IMR-90 (cell line): ENCODE results near the gene C19orf47. TPM values are rescaled to one million over a fixed set of nuclear protein-coding genes. Genes with fewer than 3 reads are reported as not detected.

Experiments used
- ATAC-seq: fragments of 200-7000 bp; cut with Tn5 transposase; 2 replicates; pipeline ENCODE4 v1.9.1; 2020; ENCODE audit warnings: low read depth, mild to moderate bottlenecking, moderate library complexity
- BruUV-seq: library from RNA; stranded (reverse); fragments of 400-500 nt; replicated peaks from 2 replicates; lab custom pipeline; 2021; lab: Mats Ljungman, UMichigan
- CTCF ChIA-PET: fragments of 300-600 bp; formaldehyde crosslinking; extraction: SDS; loops from one replicate; lab custom pipeline; 2021; ENCODE audit warnings: antibody characterized with exemption; lab: Yijun Ruan, JAX
- POLR2A ChIA-PET: fragments of 300-600 bp; sonication (Branson Sonifier 250); formaldehyde crosslinking; loops from one replicate; lab custom pipeline; 2022; ENCODE audit warnings: antibody characterized with exemption; ENCODE audit not compliant: unreplicated experiment; lab: Charles Lee
- DNase-seq: peaks from one replicate; pipeline ENCODE4 v3.0.0; 2013
- H2AFZ ChIP-seq: replicated peaks from 2 replicates; pipeline ENCODE3; 2013; ENCODE audit warnings: low read length, mild to moderate bottlenecking; ENCODE audit not compliant: poor library complexity
- H2AK5ac ChIP-seq: 2 replicates; pipeline ENCODE4 v1.6.1; 2013; ENCODE audit warnings: low read depth, low read length, inconsistent platforms
- H2AK9ac ChIP-seq: replicated peaks from 2 replicates; pipeline ENCODE3; 2013; ENCODE audit warnings: mild to moderate bottlenecking, low read depth, low read length, moderate library complexity; ENCODE audit not compliant: poor library complexity
- H2BK120ac ChIP-seq: 2 replicates; pipeline ENCODE4 v1.6.1; 2013; ENCODE audit warnings: low read depth, low read length, inconsistent platforms
- H2BK15ac ChIP-seq: 3 replicates; pipeline ENCODE4 v1.6.1; 2013; ENCODE audit warnings: low read depth, low read length, inconsistent platforms
- H2BK20ac ChIP-seq: 2 replicates; pipeline ENCODE4 v1.6.1; 2013; ENCODE audit warnings: low read depth, mild to moderate bottlenecking, inconsistent platforms, low read length, moderate library complexity
- H2BK5ac ChIP-seq: 2 replicates; pipeline ENCODE4 v1.6.1; 2013; ENCODE audit warnings: mild to moderate bottlenecking, low read depth, low read length, inconsistent platforms; ENCODE audit not compliant: poor library complexity, severe bottlenecking
- H3K14ac ChIP-seq: replicated peaks from 2 replicates; pipeline ENCODE4 v1.6.1; 2013; ENCODE audit warnings: low read depth, low read length, inconsistent platforms
- H3K18ac ChIP-seq: 2 replicates; pipeline ENCODE4 v1.6.1; 2013; ENCODE audit warnings: low read depth, low read length, control low read depth
- H3K23ac ChIP-seq: 2 replicates; pipeline ENCODE4 v1.6.1; 2013; ENCODE audit warnings: low read depth, low read length, inconsistent platforms
- H3K27ac ChIP-seq: 2 replicates; pipeline ENCODE4 v1.5.1; 2013; ENCODE audit warnings: mild to moderate bottlenecking, control low read depth, low read length; ENCODE audit not compliant: insufficient read depth
- H3K27me3 ChIP-seq: 2 replicates; pipeline ENCODE4 v1.6.1; 2013; ENCODE audit warnings: low read length; ENCODE audit not compliant: control insufficient read depth, insufficient read depth
- H3K36me3 ChIP-seq: 2 replicates; pipeline ENCODE4 v1.6.1; 2013; ENCODE audit warnings: low read length, mixed read lengths; ENCODE audit not compliant: control insufficient read depth, insufficient read depth
- H3K4ac ChIP-seq: 2 replicates; pipeline ENCODE4 v1.6.1; 2013; ENCODE audit warnings: low read depth, low read length, inconsistent platforms
- H3K4me1 ChIP-seq: 2 replicates; pipeline ENCODE4 v1.6.1; 2013; ENCODE audit warnings: low read length, mixed read lengths; ENCODE audit not compliant: control insufficient read depth, insufficient read depth
- H3K4me2 ChIP-seq: 2 replicates; pipeline ENCODE4 v1.6.1; 2013; ENCODE audit warnings: low read depth, mild to moderate bottlenecking, control low read depth, low read length, moderate library complexity
- H3K4me3 ChIP-seq: 2 replicates; pipeline ENCODE4 v1.5.1; 2013; ENCODE audit warnings: low read depth, mild to moderate bottlenecking, control low read depth, low read length, moderate library complexity; ENCODE audit not compliant: insufficient read depth
- H3K56ac ChIP-seq: 2 replicates; pipeline ENCODE4 v1.6.1; 2013; ENCODE audit warnings: low read length, inconsistent platforms; ENCODE audit not compliant: insufficient read depth; ENCODE audit errors: extremely low read depth
- H3K79me1 ChIP-seq, 2 experiments: 2 replicates each; pipeline ENCODE4 v1.6.1; 2013; ENCODE audit warnings: low read length in 2 of 2, inconsistent platforms in 1 of 2, low read depth in 1 of 2
- H3K9ac ChIP-seq: 2 replicates; pipeline ENCODE4 v1.6.1; 2013; ENCODE audit warnings: low read depth, low read length, control low read depth
- H3K9me1 ChIP-seq: 2 replicates; pipeline ENCODE4 v1.6.1; 2013; ENCODE audit warnings: low read length, inconsistent platforms; ENCODE audit not compliant: insufficient read depth
- H3K9me3 ChIP-seq: 2 replicates; pipeline ENCODE4 v1.6.1; 2013; ENCODE audit warnings: low read length; ENCODE audit not compliant: control insufficient read depth, insufficient read depth
- H4K20me1 ChIP-seq: 2 replicates; pipeline ENCODE4 v1.6.1; 2013; ENCODE audit warnings: low read length, inconsistent platforms; ENCODE audit not compliant: insufficient read depth
- H4K5ac ChIP-seq: 2 replicates; pipeline ENCODE4 v1.6.1; 2013; ENCODE audit warnings: mild to moderate bottlenecking, low read depth, low read length, control low read depth
- H4K8ac ChIP-seq, 2 experiments: 2 replicates each; pipeline ENCODE4 v1.6.1; 2013; ENCODE audit warnings: low read depth in 2 of 2, low read length in 2 of 2, control low read depth in 1 of 2, inconsistent platforms in 1 of 2
- H4K91ac ChIP-seq: 2 replicates; pipeline ENCODE4 v1.6.1; 2013; ENCODE audit warnings: low read depth, low read length, inconsistent platforms; ENCODE audit not compliant: insufficient read depth
- RCOR1 ChIP-seq: IDR thresholded peaks from 2 replicates; pipeline ENCODE4 v1.6.1; 2012; ENCODE audit warnings: mild to moderate bottlenecking, low read length, improper control_type of control experiment; ENCODE audit not compliant: insufficient replicate concordance
- WGBS, 2 experiments: methylation state at CpG; one replicate each; pipeline versions ENCODE4 v1.1.5 to v1.1.7; 2013; ENCODE audit warnings: missing lambda C conversion rate in 2 of 2; ENCODE audit not compliant: insufficient read length in 1 of 2; ENCODE audit errors: extremely low coverage in 2 of 2; 5-methylcytosine and 5-hydroxymethylcytosine counted together
- dilution Hi-C: fragments of 300-500 bp; cut with HindIII; formaldehyde crosslinking; loops from one replicate; pipeline ENCODE4 v1.14.3; 2018; ENCODE audit warnings: low sequenced_read_pairs; ENCODE audit not compliant: unreplicated experiment
- in situ Hi-C: fragments of 300-500 bp; cut with MboI; formaldehyde crosslinking; loops from 3 replicates; pipeline ENCODE4 v1.14.3; 2019; ENCODE audit warnings: low sequenced_read_pairs, inconsistent platforms, mixed read lengths
- intact Hi-C: fragments of 100-400 bp; cut with micrococcal nuclease; formaldehyde crosslinking; loops from 2 replicates; pipeline ENCODE4 v1.10.0; 2022
- polyA plus RNA-seq, 3 experiments: library from polyadenylated mRNA; depleted of rRNA; stranded (reverse); fragments of >200 nt; gene quantifications; 2 replicates each; pipeline ENCODE4 v1.2.3, GENCODE V29; 2012; ENCODE audit warnings: low replicate concordance in 1 of 3
- total RNA-seq: library from RNA; depleted of rRNA; stranded (reverse); fragments of >200 nt; gene quantifications from 2 replicates; pipeline ENCODE4 v1.2.3, GENCODE V29; 2012

Gene C19orf47
- total and polyA plus RNA-seq, 2 of the 4 experiments (the other 2 are of a cell fraction), result 3.6 to 16.3 TPM

GRCh38 chr19:40315812-40316470 is 32.3 kb downstream of the C19orf47 start:
- intact Hi-C loops (no loop called here), in situ Hi-C loops (loop anchor here (25.0 kb wide), 1 partner anchor 196 kb away; no protein-coding TSS in a partner anchor), dilution Hi-C loops (no loop called here)
- Histone ChIP-seq H2BK120ac (no peak overlapping the region), H3K36me3 (peaks cover 12% of the 10 kb centered on the region), H3K4ac (no peak overlapping the region), H3K79me1 (peaks cover 0 to 5% of the 10 kb centered on the region in 2 experiments; a peak in 1 of 4 replicates), H4K8ac (no peak overlapping the region), H3K18ac (no peak overlapping the region), H3K56ac (no peak overlapping the region), H3K4me2 (no peak overlapping the region), H4K91ac (no peak overlapping the region), H2AK9ac (no peak overlapping the region), H2BK5ac (no peak overlapping the region), H3K9ac (no peak overlapping the region), H3K27ac (no peak overlapping the region), H3K4me1 (no peaks in the 10 kb centered on the region), H2AFZ (no peak overlapping the region), H3K9me1 (peaks cover 4% of the 10 kb centered on the region; the same call in 1 of the 2 replicates), H2BK20ac (no peak overlapping the region), H4K20me1 (peaks cover 6% of the 10 kb centered on the region; the same call in 1 of the 2 replicates), H3K23ac (no peak overlapping the region), H2BK15ac (no peak overlapping the region), H3K14ac (no peak overlapping the region), H3K9me3 (no peaks in the 10 kb centered on the region), H3K4me3 (no peak overlapping the region), H2AK5ac (no peak overlapping the region), H4K5ac (no peak overlapping the region), H3K27me3 (no peaks in the 10 kb centered on the region)
- ChIA-PET POLR2A (no interaction called here), CTCF (interaction anchor here (0.7 kb wide), 1 partner anchor 26 kb away, joined by 4 read pairs; no protein-coding TSS in a partner anchor)
- 60% methylated on average over 1 of the region's 5 CpGs; no CpG with 5 or more reads in 1 of the 2 experiments for WGBS, 2 experiments
- TF ChIP-seq RCOR1, result no peak
- ATAC-seq (no peak), DNase-seq (no peak)
- BruUV-seq, result TSS peak; percentile 26
